Gastroesophageal sphincter (tissue), 4 donors: ENCODE results near the gene CTR9. TPM values are rescaled to one million over a fixed set of nuclear protein-coding genes. Genes with fewer than 3 reads are reported as not detected.

Experiments
- ATAC-seq: fragments of 150-250 bp; one replicate; pipeline ENCODE4 v1.9.1; 2016; ENCODE audit warnings: mild to moderate bottlenecking, moderate library complexity
- H3K27ac ChIP-seq, 4 donors: fragments of 200-600 bp; sonication (generic) in 3 of 4; 1 replicate in 3 of 4; 2 replicates in 1 of 4; pipeline ENCODE4 v1.5.1; 2016 to 2019
- H3K27me3 ChIP-seq: fragments of 200-600 bp; sonication (generic); one replicate; pipeline ENCODE4 v1.5.1; 2019
- H3K36me3 ChIP-seq, 2 donors: fragments of 200-600 bp; sonication (generic); one replicate each; pipeline ENCODE4 v1.5.1; 2019; ENCODE audit warnings: control low read depth in 1 of 2
- H3K4me1 ChIP-seq, 3 donors: fragments of 200-600 bp; sonication (generic); 1 replicate in 2 of 3; 2 replicates in 1 of 3; pipeline ENCODE4 v1.5.1; 2016 to 2019; ENCODE audit warnings: control low read depth in 2 of 3
- H3K4me3 ChIP-seq, 2 donors: fragments of 200-600 bp; sonication (generic); one replicate each; pipeline ENCODE4 v1.5.1; 2019; ENCODE audit warnings: mild to moderate bottlenecking in 1 of 2, moderate library complexity in 1 of 2
- H3K9me3 ChIP-seq, 3 donors: fragments of 200-600 bp; sonication (generic); one replicate each; pipeline ENCODE4 v1.5.1; 2017 to 2019; ENCODE audit warnings: control low read depth in 2 of 3
- EP300 ChIP-seq: sonication (generic); formaldehyde crosslinking; IDR thresholded peaks from one replicate; pipeline ENCODE4 v1.6.1; 2017; ENCODE audit warnings: antibody characterized with exemption, mild to moderate bottlenecking
- POLR2A ChIP-seq, 2 donors: fragments of 450-650 bp; IDR thresholded peaks; one replicate each; pipeline ENCODE4 v1.6.1; 2017; ENCODE audit warnings: antibody characterized with exemption in 2 of 2, mild to moderate bottlenecking in 2 of 2, moderate library complexity in 1 of 2
- POLR2AphosphoS5 ChIP-seq: sonication (generic); formaldehyde crosslinking; IDR thresholded peaks from one replicate; pipeline ENCODE4 v1.6.1; 2017; ENCODE audit warnings: antibody characterized with exemption
- WGBS, 2 donors: methylation state at CpG; one replicate each; pipeline ENCODE4 v1.1.5; 2018; ENCODE audit warnings: low coverage in 1 of 2; 5-methylcytosine and 5-hydroxymethylcytosine counted together
- total RNA-seq, 4 donors: library from RNA; depleted of rRNA; stranded (reverse); fragments of >200 nt; gene quantifications; one replicate each; pipeline ENCODE4 v1.1.0, GENCODE V29; 2016
- TF ChIP-seq, protein P1 (sequence below), 4 experiments: fragments of 200-600 bp in 2 of 4; fragments of 450-650 bp in 2 of 4; sonication (generic) in 1 of 4; IDR thresholded peaks; one replicate each; pipeline ENCODE4 v1.5.1; 2017 to 2019; ENCODE audit warnings: antibody characterized with exemption in 4 of 4, mild to moderate bottlenecking in 2 of 4, moderate library complexity in 2 of 4

The CTR9 gene
- total RNA-seq, 4 donors from 2014 or later = 18.1 to 21.8 (median 20.9) TPM

GRCh38 chr11:10728154-10728553 is 22.9 kb upstream of the CTR9 start:
- Histone ChIP-seq H3K4me3 (no peak overlapping the region), H3K27me3 (no peaks in the 10 kb centered on the region), H3K9me3 (no peaks in the 10 kb centered on the region), H3K27ac (no peak overlapping the region), H3K36me3 (no peaks in the 10 kb centered on the region), H3K4me1 (peaks cover 0 to 24% (median 0%) of the 10 kb centered on the region in 3 donors)
- TF ChIP-seq POLR2A (IDR thresholded peaks at IDR 0.05) (no peak), POLR2AphosphoS5 (no peak), EP300 (no peak)
- TF ChIP-seq, protein P1, sequence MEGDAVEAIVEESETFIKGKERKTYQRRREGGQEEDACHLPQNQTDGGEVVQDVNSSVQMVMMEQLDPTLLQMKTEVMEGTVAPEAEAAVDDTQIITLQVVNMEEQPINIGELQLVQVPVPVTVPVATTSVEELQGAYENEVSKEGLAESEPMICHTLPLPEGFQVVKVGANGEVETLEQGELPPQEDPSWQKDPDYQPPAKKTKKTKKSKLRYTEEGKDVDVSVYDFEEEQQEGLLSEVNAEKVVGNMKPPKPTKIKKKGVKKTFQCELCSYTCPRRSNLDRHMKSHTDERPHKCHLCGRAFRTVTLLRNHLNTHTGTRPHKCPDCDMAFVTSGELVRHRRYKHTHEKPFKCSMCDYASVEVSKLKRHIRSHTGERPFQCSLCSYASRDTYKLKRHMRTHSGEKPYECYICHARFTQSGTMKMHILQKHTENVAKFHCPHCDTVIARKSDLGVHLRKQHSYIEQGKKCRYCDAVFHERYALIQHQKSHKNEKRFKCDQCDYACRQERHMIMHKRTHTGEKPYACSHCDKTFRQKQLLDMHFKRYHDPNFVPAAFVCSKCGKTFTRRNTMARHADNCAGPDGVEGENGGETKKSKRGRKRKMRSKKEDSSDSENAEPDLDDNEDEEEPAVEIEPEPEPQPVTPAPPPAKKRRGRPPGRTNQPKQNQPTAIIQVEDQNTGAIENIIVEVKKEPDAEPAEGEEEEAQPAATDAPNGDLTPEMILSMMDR (IDR thresholded peaks at IDR 0.05) = no peak
- ATAC-seq = no peak
- 91 to 96% methylated on average over 3 of the region's 3 CpGs for WGBS, 2 donors

GRCh38 chr11:10728789-10729472 is 22.1 kb upstream of the CTR9 start:
- TF ChIP-seq EP300 (no peak), POLR2AphosphoS5 (no peak), POLR2A (IDR thresholded peaks at IDR 0.05) (no peak)
- TF ChIP-seq, protein P1 (IDR thresholded peaks at IDR 0.05) = no peak
- H3K27me3 ChIP-seq = no peaks in the 10 kb centered on the region
- no peaks in the 10 kb centered on the region for H3K36me3 ChIP-seq
- no peak overlapping the region for H3K27ac ChIP-seq
- no peak for ATAC-seq
- 58 to 80% methylated on average over 11 to 12 of the region's 20 CpGs for WGBS, 2 donors
- no peak overlapping the region for H3K4me3 ChIP-seq
- H3K4me1 ChIP-seq = peaks cover 0 to 31% (median 0%) of the 10 kb centered on the region in 3 donors
- H3K9me3 ChIP-seq = no peaks in the 10 kb centered on the region

DNA sequence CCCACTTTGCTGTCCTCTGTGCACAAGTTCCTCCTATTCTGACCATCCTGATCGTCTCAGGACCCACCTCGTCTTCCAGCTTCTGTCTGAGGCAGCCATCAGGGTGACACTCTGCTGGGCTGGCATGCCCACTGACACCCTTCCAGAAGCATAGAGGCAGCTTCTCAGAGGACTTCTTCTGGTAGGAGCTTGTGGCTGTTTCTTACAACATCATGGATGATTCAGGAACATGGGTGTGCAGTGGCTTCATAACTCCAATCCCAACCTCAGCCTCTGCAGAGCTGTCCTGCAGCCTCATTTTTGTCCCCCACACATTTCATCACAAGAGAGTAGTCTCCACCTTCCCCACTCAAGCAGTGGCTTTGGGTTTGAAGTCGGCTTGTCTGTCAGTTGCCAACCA is 20.9 kb upstream of the CTR9 start:
- Histone ChIP-seq H3K36me3 (no peaks in the 10 kb centered on the region), H3K4me3 (no peak overlapping the region), H3K4me1 (peaks cover 0 to 43% (median under 1%) of the 10 kb centered on the region in 3 donors), H3K9me3 (no peaks in the 10 kb centered on the region), H3K27me3 (no peaks in the 10 kb centered on the region), H3K27ac (no peak overlapping the region)
- TF ChIP-seq EP300 (no peak), POLR2A (IDR thresholded peaks at IDR 0.05) (no peak), POLR2AphosphoS5 (no peak)
- TF ChIP-seq, protein P1 (IDR thresholded peaks at IDR 0.05) = no peak
- no peak for ATAC-seq
- 97 to 100% methylated on average over 3 of the region's 3 CpGs for WGBS, 2 donors

GRCh38 chr11:10731064-10731680 is 19.9 kb upstream of the CTR9 start:
- ATAC-seq = no peak
- WGBS, 2 donors = 90 to 94% methylated on average over 2 to 3 of the region's 3 CpGs
- TF ChIP-seq POLR2A (IDR thresholded peaks at IDR 0.05) = no peak
- TF ChIP-seq POLR2AphosphoS5 = no peak
- TF ChIP-seq, protein P1 (IDR thresholded peaks at IDR 0.05) = no peak
- TF ChIP-seq EP300 = no peak
- Histone ChIP-seq H3K9me3 (no peaks in the 10 kb centered on the region), H3K27me3 (no peaks in the 10 kb centered on the region), H3K4me1 (peaks cover 0 to 53% (median 8%) of the 10 kb centered on the region in 3 donors), H3K4me3 (no peak overlapping the region), H3K36me3 (no peaks in the 10 kb centered on the region), H3K27ac (no peak overlapping the region)
